CD4-positive, alpha-beta memory T cell (primary cell): ENCODE results near the gene ACSL6. TPM values are rescaled to one million over a fixed set of nuclear protein-coding genes. Genes with fewer than 3 reads are reported as not detected.
A peak's percentile ranks its signal among the peaks of the same experiment; 100 is the strongest.

Experiments
- CTCF ChIA-PET: fragments of 350-600 bp; sonication (Branson Sonifier 250); formaldehyde crosslinking; loops from one replicate; lab custom pipeline; 2021; ENCODE audit warnings: inconsistent platforms; ENCODE audit not compliant: partially characterized antibody; lab: Charles Lee
- POLR2A ChIA-PET: fragments of 350-600 bp; sonication (Branson Sonifier 250); formaldehyde crosslinking; loops from one replicate; lab custom pipeline; 2021; ENCODE audit not compliant: partially characterized antibody; lab: Charles Lee
- DNase-seq, 5 donors: peaks; one replicate each; pipeline versions ENCODE4 v3.0.0 to v3.0.0-alpha.2; 2020 to 2022; ENCODE audit warnings: mixed read lengths in 1 of 5
- H3K27ac ChIP-seq: one replicate; pipeline ENCODE4 v1.7.0; 2013; ENCODE audit warnings: low read depth, low read length
- H3K27me3 ChIP-seq: 2 replicates; pipeline ENCODE4 v1.7.0; 2013; ENCODE audit warnings: mild to moderate bottlenecking, low read length, moderate library complexity; ENCODE audit not compliant: insufficient read depth
- H3K36me3 ChIP-seq: 2 replicates; pipeline ENCODE4 v1.7.0; 2013; ENCODE audit warnings: mild to moderate bottlenecking, low read length, moderate library complexity; ENCODE audit not compliant: insufficient read depth
- H3K4me1 ChIP-seq: 2 replicates; pipeline ENCODE4 v1.7.0; 2013; ENCODE audit warnings: mild to moderate bottlenecking, low read length, moderate library complexity; ENCODE audit not compliant: insufficient read depth
- H3K4me3 ChIP-seq, 2 donors: one replicate each; pipeline ENCODE4 v1.7.0; 2013; ENCODE audit warnings: low read length in 2 of 2, mild to moderate bottlenecking in 1 of 2
- H3K9me3 ChIP-seq, 2 donors: one replicate each; pipeline ENCODE4 v1.7.0; 2013; ENCODE audit warnings: low read length in 2 of 2, control low read depth in 1 of 2; ENCODE audit not compliant: control insufficient read depth in 1 of 2
- H3K27ac Mint-ChIP-seq, 7 donors: one replicate each; pipeline ENCODE4 v1.8.0; 2020 to 2021; ENCODE audit warnings: mixed read lengths in 7 of 7, mild to moderate bottlenecking in 6 of 7, inconsistent platforms in 3 of 7, moderate library complexity in 3 of 7
- H3K27me3 Mint-ChIP-seq, 2 donors: one replicate each; pipeline ENCODE4 v1.8.0; 2020 to 2021; ENCODE audit warnings: mixed read lengths in 2 of 2
- H3K36me3 Mint-ChIP-seq, 2 donors: one replicate each; pipeline ENCODE4 v1.8.0; 2020 to 2021; ENCODE audit warnings: mixed read lengths in 2 of 2, inconsistent platforms in 1 of 2, mild to moderate bottlenecking in 1 of 2
- H3K4me1 Mint-ChIP-seq, 4 donors: one replicate each; pipeline ENCODE4 v1.8.0; 2020 to 2021; ENCODE audit warnings: mixed read lengths in 4 of 4, mild to moderate bottlenecking in 1 of 4
- H3K4me3 Mint-ChIP-seq, 8 donors: one replicate each; pipeline ENCODE4 v1.8.0; 2020 to 2021; ENCODE audit warnings: mixed read lengths in 8 of 8, mild to moderate bottlenecking in 7 of 8, moderate library complexity in 6 of 8, inconsistent platforms in 3 of 8
- H3K9me3 Mint-ChIP-seq, 8 donors: one replicate each; pipeline ENCODE4 v1.8.0; 2020 to 2021; ENCODE audit warnings: mixed read lengths in 8 of 8, mild to moderate bottlenecking in 5 of 8, inconsistent platforms in 3 of 8, moderate library complexity in 1 of 8
- intact Hi-C: fragments of 100-400 bp; cut with micrococcal nuclease; formaldehyde crosslinking; loops from one replicate; pipeline ENCODE4 v1.15.1; 2023
- polyA plus RNA-seq, 2 donors: library from polyadenylated mRNA; unstranded; fragments of 300-500 nt; fragmentation: Illumina TruSeq; gene quantifications; one replicate each; pipeline ENCODE4 v1.2.3, GENCODE V29; 2021
- total RNA-seq, 2 experiments: library from RNA; stranded (reverse); gene quantifications; one replicate each; pipeline ENCODE4 v1.2.3, GENCODE V29; 2021

ACSL6 gene
- total and polyA plus RNA-seq, 4 experiments from 2014 or later = 11.1 to 51.7 (median 34.4) TPM

DNA sequence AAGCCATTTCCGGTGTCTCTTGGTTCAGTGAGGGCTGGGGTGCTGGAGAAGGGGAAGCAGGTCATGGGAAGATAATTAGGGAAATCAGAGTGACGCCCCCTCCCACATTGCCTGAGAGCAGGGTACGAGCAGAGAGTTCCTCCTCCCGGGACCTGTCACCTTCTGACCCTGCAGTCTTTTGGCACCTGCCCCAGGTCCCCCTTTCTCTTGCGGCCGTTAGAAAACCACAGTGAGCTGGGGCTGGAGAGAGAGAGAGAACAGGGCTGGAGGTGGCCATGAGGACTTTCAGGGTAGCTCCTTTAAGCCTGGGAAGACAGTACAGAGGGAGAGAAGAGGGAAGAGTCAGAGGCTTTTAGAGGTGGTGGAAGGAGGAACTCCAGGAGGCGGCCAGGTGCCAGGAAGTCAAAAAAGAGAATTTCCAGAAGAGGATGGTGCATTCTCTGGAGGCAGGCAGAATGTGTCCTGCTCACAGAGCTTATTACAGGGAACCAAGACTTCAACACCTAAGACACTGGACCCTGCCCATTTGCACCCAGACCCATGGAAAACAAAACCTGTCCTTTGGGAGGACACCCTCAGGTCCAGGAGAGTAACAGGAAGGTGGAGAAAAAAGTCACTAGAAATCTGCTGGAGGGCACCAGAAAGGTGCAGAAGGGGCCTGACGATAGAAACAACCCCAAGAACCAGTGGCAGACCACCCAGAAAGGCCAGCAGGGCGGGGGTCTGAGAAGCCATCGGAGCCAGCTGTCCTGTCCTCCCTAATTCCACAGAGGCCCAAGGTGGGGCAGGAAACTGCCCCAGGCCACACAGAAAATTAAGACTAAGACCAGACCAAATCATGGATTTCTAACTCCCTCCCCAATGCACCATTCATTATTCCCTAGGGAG lies 6.5 kb upstream of the ACSL6 start:
- H3K9me3 Mint-ChIP-seq = no peaks in the 10 kb centered on the region
- Histone ChIP-seq H3K27me3 (no peaks in the 10 kb centered on the region), H3K4me3 (no peak overlapping the region), H3K27ac (peak overlapping the region; percentile 15), H3K4me1 (peaks cover 52% of the 10 kb centered on the region), H3K9me3 (no peaks in the 10 kb centered on the region), H3K36me3 (no peaks in the 10 kb centered on the region)
- H3K4me3 Mint-ChIP-seq = peak overlapping the region in 4 of 8 donors; percentile 29 to 51 (median 36)
- H3K27me3 Mint-ChIP-seq = no peaks in the 10 kb centered on the region
- peaks cover 35 to 58% (median 44%) of the 10 kb centered on the region in 4 donors for H3K4me1 Mint-ChIP-seq
- intact Hi-C loops = no loop called here
- H3K27ac Mint-ChIP-seq = peak overlapping the region; percentile 42 to 93 (median 83)
- ChIA-PET CTCF (interaction anchor here (1.1 to 3.1 kb wide), 2 partner anchors 10 to 428 kb away, joined by 3 to 19 read pairs; no protein-coding TSS in a partner anchor), POLR2A (no interaction called here)
- H3K36me3 Mint-ChIP-seq = no peaks in the 10 kb centered on the region
- no peak for DNase-seq

DNA sequence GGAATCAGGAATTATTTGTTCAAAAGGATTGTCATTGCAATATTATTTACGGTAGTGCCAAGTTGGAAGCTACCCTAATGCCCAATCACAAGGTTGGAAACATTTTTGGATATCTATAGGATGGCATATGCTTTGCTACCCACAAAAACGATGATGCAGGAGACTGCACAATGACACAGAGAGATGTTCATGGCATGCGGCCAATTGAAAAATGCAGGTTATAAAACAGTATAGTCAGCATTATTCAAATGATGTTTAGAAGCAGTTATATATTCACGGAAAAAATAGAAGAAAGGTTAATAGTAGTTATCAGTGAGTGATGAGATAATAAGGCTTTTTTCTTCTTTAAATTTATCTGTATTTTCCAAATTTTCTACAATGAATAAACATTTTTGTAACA lies 5.9 kb upstream of the ACSL6 start:
- peaks cover 0 to 2% (median 0%) of the 10 kb centered on the region in 8 donors for H3K9me3 Mint-ChIP-seq
- Histone ChIP-seq H3K4me1 (peaks cover 52% of the 10 kb centered on the region), H3K9me3 (no peaks in the 10 kb centered on the region), H3K27ac (no peak overlapping the region), H3K36me3 (no peaks in the 10 kb centered on the region), H3K4me3 (no peak overlapping the region), H3K27me3 (no peaks in the 10 kb centered on the region)
- ChIA-PET POLR2A (no interaction called here), CTCF (interaction anchor here (3.1 kb wide), 1 partner anchor 9 kb away, joined by 19 read pairs; no protein-coding TSS in a partner anchor)
- peaks cover 36 to 61% (median 47%) of the 10 kb centered on the region in 4 donors for H3K4me1 Mint-ChIP-seq
- H3K27me3 Mint-ChIP-seq = peaks cover 0 to 2% of the 10 kb centered on the region in 2 donors
- H3K4me3 Mint-ChIP-seq = peak overlapping the region in 3 of 8 donors; percentile 29 to 51 (median 36)
- H3K27ac Mint-ChIP-seq = peak overlapping the region in 6 of 7 donors; percentile 71 to 93 (median 86)
- no peak for DNase-seq
- intact Hi-C loops = no loop called here
- no peaks in the 10 kb centered on the region for H3K36me3 Mint-ChIP-seq

DNA sequence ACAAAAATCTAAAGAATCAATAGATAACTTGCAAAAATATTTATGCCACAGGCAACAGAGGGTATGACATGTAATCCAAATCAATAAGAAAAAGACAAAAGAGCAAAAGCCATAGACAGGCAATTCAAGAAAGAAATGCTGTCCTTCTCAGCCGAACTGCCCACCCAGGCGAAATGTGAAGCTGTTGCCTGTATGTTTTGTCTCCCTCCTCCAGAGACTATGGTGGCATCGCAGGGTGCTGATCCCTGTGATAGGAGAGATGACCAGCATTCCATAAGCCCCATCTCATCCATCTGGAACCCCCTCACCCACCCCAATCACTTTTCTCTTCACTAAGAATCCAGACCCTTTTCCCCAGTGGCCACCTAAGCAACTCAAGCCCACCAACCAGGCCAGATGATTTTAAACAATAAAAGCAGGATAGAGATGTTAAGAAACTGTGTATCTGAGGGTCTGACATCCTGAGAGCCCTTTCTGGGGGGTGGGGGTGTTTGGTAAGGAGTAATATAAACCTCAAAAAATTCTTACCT lies 5.3 kb upstream of the ACSL6 start:
- Histone ChIP-seq H3K36me3 (no peaks in the 10 kb centered on the region), H3K27ac (no peak overlapping the region), H3K9me3 (no peaks in the 10 kb centered on the region), H3K4me3 (no peak overlapping the region), H3K27me3 (no peaks in the 10 kb centered on the region), H3K4me1 (peaks cover 52% of the 10 kb centered on the region)
- CTCF ChIA-PET = no interaction called here
- Mint-ChIP-seq H3K9me3 (peaks cover 0 to 2% (median 0%) of the 10 kb centered on the region in 8 donors), H3K27me3 (peaks cover 0 to 2% of the 10 kb centered on the region in 2 donors), H3K36me3 (no peaks in the 10 kb centered on the region), H3K27ac (peak overlapping the region in 5 of 7 donors; percentile 67 to 93 (median 81)), H3K4me1 (peaks cover 38 to 61% (median 50%) of the 10 kb centered on the region in 4 donors), H3K4me3 (peak overlapping the region in 3 of 8 donors; percentile 3 to 50 (median 36))
- intact Hi-C loops = no loop called here
- DNase-seq = no peak
- POLR2A ChIA-PET = no interaction called here

DNA sequence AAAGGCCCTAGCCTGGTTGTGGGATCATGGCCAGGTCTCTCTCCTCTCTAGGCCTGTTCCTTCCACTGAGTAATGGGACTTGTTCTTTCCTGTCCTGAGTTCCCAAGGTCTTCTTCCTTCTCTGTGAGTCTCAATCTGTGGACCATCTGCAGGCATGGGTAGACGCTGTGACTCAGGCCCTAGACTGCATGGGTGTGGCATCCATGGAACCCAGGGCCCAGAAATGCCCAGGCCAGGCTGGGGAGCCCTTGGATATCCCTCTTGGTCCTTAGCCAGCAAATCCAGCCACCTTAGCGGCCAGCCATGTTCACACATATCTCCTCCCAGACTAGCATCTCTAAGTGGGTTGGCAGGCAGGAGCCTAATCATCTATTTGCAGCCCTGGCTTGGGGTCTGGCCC lies 2.3 kb upstream of the ACSL6 start:
- H3K27ac Mint-ChIP-seq = peak overlapping the region in 3 of 7 donors; percentile 5 to 22 (median 9)
- no peak overlapping the region for H3K27ac ChIP-seq
- DNase-seq = no peak
- peaks cover 39% of the 10 kb centered on the region for H3K4me1 ChIP-seq
- intact Hi-C loops = no loop called here
- H3K36me3 ChIP-seq = no peaks in the 10 kb centered on the region
- POLR2A ChIA-PET = interaction anchor here (1.0 kb wide), 1 partner anchor 12 kb away, joined by 4 read pairs; no protein-coding TSS in a partner anchor
- H3K9me3 ChIP-seq = no peaks in the 10 kb centered on the region
- CTCF ChIA-PET = interaction anchor here (9.8 kb wide), 1 partner anchor 49 kb away, joined by 71 read pairs; the partner anchor contains the start of gene IL3
- no peaks in the 10 kb centered on the region for H3K27me3 ChIP-seq
- H3K4me3 Mint-ChIP-seq = peak overlapping the region in 2 of 8 donors; percentile 36 to 62
- peaks cover 25 to 52% (median 42%) of the 10 kb centered on the region in 4 donors for H3K4me1 Mint-ChIP-seq
- peaks cover 0 to 2% (median 0%) of the 10 kb centered on the region in 8 donors for H3K9me3 Mint-ChIP-seq
- H3K4me3 ChIP-seq = no peak overlapping the region
- H3K36me3 Mint-ChIP-seq = peaks cover 0 to 1% of the 10 kb centered on the region in 2 donors
- H3K27me3 Mint-ChIP-seq = peaks cover 0 to 2% of the 10 kb centered on the region in 2 donors

DNA sequence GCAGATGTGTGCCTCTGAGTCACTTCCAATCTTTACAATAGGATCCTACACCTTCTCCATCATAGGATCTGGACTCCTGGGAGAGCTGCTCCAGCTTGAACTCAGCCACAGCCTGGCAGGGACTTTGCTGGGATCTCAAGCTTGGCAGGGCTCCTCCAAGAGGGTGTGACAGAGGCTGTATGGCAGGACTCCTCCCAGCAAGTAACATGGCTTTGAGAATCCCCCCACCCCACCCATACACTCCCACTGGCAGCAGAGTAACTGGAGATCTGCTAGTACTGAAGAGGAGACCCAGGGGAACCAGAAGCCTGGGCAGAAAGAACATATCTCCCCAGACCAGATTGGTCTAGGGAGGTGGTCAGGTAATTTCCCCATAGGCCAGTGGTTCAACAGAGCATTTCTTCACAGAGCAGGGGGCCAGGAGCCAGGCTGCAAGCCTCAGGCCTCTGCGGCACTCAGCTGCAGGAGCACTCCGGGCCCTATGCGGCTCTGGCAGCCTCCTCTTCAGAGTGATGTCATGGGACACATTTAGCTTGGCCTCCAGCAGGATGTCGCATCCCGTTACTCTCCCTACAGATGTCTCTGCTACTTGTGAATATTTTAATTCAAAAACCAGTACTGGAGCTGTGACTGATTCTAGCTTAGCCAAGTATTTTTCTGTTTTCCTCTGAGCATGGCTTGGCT lies 1.7 kb upstream of the ACSL6 start:
- peaks cover 0 to 4% of the 10 kb centered on the region in 2 donors for H3K27me3 Mint-ChIP-seq
- CTCF ChIA-PET = interaction anchor here (9.7 to 9.8 kb wide), 2 partner anchors 50 to 422 kb away, joined by 71 to 394 read pairs; partner anchors contain the start of gene IL3

DNA sequence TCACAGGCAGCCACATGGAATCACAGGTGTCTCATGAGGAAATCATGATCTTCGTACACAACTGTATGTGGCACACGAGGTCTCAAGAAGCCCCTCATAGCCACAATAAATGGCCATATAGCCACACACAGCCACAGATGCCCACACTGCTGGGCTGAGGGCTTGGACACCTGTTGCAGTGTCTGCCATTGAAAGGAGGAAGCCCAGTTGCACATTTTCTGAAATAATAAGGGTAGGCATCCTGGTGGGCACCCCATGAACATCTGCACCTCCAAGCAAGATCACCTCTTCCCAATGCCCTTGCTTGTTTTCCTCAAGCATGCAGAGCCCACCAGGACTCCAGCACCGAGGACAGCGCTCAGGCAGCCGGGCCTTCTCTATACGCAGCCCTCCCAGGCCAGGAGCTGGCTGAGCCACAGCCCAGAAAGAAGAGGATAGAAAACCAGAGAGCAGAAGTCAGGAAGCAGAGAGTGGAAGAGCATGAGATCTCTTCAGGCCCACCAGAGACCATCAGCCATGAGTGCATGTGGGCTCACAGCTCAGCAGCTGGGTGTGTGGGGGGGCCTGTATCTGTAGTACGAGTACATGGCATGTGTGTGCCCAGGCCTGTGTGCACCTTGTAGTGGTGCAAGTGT lies 1.0 kb upstream of the ACSL6 start:
- peaks cover 0 to 2% (median 0%) of the 10 kb centered on the region in 8 donors for H3K9me3 Mint-ChIP-seq
- intact Hi-C loops = no loop called here
- peaks cover 38% of the 10 kb centered on the region for H3K4me1 ChIP-seq
- H3K9me3 ChIP-seq = no peaks in the 10 kb centered on the region
- no peak for DNase-seq
- H3K4me1 Mint-ChIP-seq = peaks cover 27 to 55% (median 42%) of the 10 kb centered on the region in 4 donors
- H3K36me3 Mint-ChIP-seq = peaks cover 0 to 1% of the 10 kb centered on the region in 2 donors
- peak overlapping the region in 1 of 2 donors; percentile 62 for H3K4me3 ChIP-seq
- CTCF ChIA-PET = interaction anchor here (9.7 to 9.8 kb wide), 2 partner anchors 50 to 421 kb away, joined by 71 to 394 read pairs; partner anchors contain the start of gene IL3
- H3K36me3 ChIP-seq = no peaks in the 10 kb centered on the region
- peaks cover 0 to 4% of the 10 kb centered on the region in 2 donors for H3K27me3 Mint-ChIP-seq
- H3K27me3 ChIP-seq = no peaks in the 10 kb centered on the region
- H3K27ac ChIP-seq = no peak overlapping the region
- POLR2A ChIA-PET = interaction anchor here (0.7 to 3.6 kb wide), 2 partner anchors 12 to 196 kb away, joined by 3 to 16 read pairs; no protein-coding TSS in a partner anchor
- peak overlapping the region; percentile 69 to 81 (median 77) for H3K4me3 Mint-ChIP-seq
- peak overlapping the region; percentile 35 to 78 (median 70) for H3K27ac Mint-ChIP-seq

More for the DNA sequence above, 1.7 kb upstream of the ACSL6 start:
- peaks cover 38% of the 10 kb centered on the region for H3K4me1 ChIP-seq
- H3K4me1 Mint-ChIP-seq = peaks cover 27 to 55% (median 41%) of the 10 kb centered on the region in 4 donors
- H3K27ac Mint-ChIP-seq = peak overlapping the region in 4 of 7 donors; percentile 5 to 46 (median 16)
- H3K27ac ChIP-seq = no peak overlapping the region
- POLR2A ChIA-PET = interaction anchor here (0.7 to 1.0 kb wide), 2 partner anchors 12 to 196 kb away, joined by 3 to 4 read pairs; no protein-coding TSS in a partner anchor
- no peaks in the 10 kb centered on the region for H3K36me3 ChIP-seq
- intact Hi-C loops = no loop called here
- no peak for DNase-seq
- no peaks in the 10 kb centered on the region for H3K9me3 ChIP-seq
- H3K9me3 Mint-ChIP-seq = peaks cover 0 to 2% (median 0%) of the 10 kb centered on the region in 8 donors
- H3K27me3 ChIP-seq = no peaks in the 10 kb centered on the region
- H3K4me3 ChIP-seq = no peak overlapping the region
- H3K36me3 Mint-ChIP-seq = peaks cover 0 to 1% of the 10 kb centered on the region in 2 donors
- H3K4me3 Mint-ChIP-seq = peak overlapping the region in 3 of 8 donors; percentile 36 to 62 (median 45)
